Measurements from ENCODE around the gene GIPC1. TPM values are rescaled to one million over a fixed set of nuclear protein-coding genes. Genes with fewer than 3 reads are reported as not detected.
A peak's percentile ranks its signal among the peaks of the same experiment; 100 is the strongest.

The GIPC1 gene
- total RNA-seq, 2 experiments from 2014 or later = 31.7 to 32.4 TPM

GRCh38 chr19:14478113-14478545, 17.8 kb downstream of the GIPC1 start:
- no peak overlapping the region for H3K27ac Mint-ChIP-seq
- DNase-seq = no peak
- no peak overlapping the region for H3K4me3 Mint-ChIP-seq
- no peak for ATAC-seq (ENCODE audit: low read depth)
- H3K4me1 Mint-ChIP-seq = peaks cover 18% of the 10 kb centered on the region
- POLR2A ChIA-PET = interaction anchor here (0.5 to 0.9 kb wide), 3 partner anchors 22 to 1360 kb away, joined by 3 read pairs; partner anchors contain the start of gene DNAJB1
- no peaks in the 10 kb centered on the region for H3K9me3 Mint-ChIP-seq
- H3K36me3 Mint-ChIP-seq = no peaks in the 10 kb centered on the region
- peaks cover 8% of the 10 kb centered on the region for H3K27me3 Mint-ChIP-seq

GRCh38 chr19:14477418-14478112, 18.4 kb downstream of the GIPC1 start:
- H3K36me3 Mint-ChIP-seq = peaks cover 4% of the 10 kb centered on the region
- peaks cover 23% of the 10 kb centered on the region for H3K4me1 Mint-ChIP-seq
- H3K27me3 Mint-ChIP-seq = peaks cover 14% of the 10 kb centered on the region
- H3K9me3 Mint-ChIP-seq = no peaks in the 10 kb centered on the region
- POLR2A ChIA-PET = interaction anchor here (0.6 kb wide), 1 partner anchor 116 kb away, joined by 3 read pairs; no protein-coding TSS in a partner anchor
- DNase-seq (no peak), ATAC-seq (ENCODE audit: low read depth) (no peak)
- no peak overlapping the region for H3K4me3 Mint-ChIP-seq
- H3K27ac Mint-ChIP-seq = no peak overlapping the region

GRCh38 chr19:14476673-14477401, 19.1 kb downstream of the GIPC1 start:
- Mint-ChIP-seq H3K27me3 (peaks cover 15% of the 10 kb centered on the region), H3K27ac (peak overlapping the region; percentile 31), H3K4me3 (no peak overlapping the region), H3K36me3 (peaks cover 4% of the 10 kb centered on the region), H3K4me1 (peaks cover 26% of the 10 kb centered on the region), H3K9me3 (no peaks in the 10 kb centered on the region)
- ATAC-seq (ENCODE audit: low read depth) (no peak), DNase-seq (no peak)
- POLR2A ChIA-PET = no interaction called here

- H3K4me1 Mint-ChIP-seq = peaks cover 27% of the 10 kb centered on the region
- peaks cover 4% of the 10 kb centered on the region for H3K36me3 Mint-ChIP-seq
- no peak overlapping the region for H3K27ac Mint-ChIP-seq
- no peak overlapping the region for H3K4me3 Mint-ChIP-seq
- no peak for ATAC-seq (ENCODE audit: low read depth)
- DNase-seq = no peak
- no peaks in the 10 kb centered on the region for H3K9me3 Mint-ChIP-seq
- POLR2A ChIA-PET = no interaction called here
- H3K27me3 Mint-ChIP-seq = peaks cover 15% of the 10 kb centered on the region
These were observed 19.6 kb downstream of the GIPC1 start for GRCh38 chr19:14476327-14476672.

- peak within 1 kb of the TSS; percentile 64 for H3K4me3 Mint-ChIP-seq
- POLR2A ChIA-PET = interaction anchor here (0.7 to 1.0 kb wide), 4 partner anchors 8 to 339 kb away, joined by 3 to 6 read pairs (median 3); no protein-coding TSS in a partner anchor
- peak within 1 kb of the TSS; percentile 35 for H3K27ac Mint-ChIP-seq
- H3K4me1 Mint-ChIP-seq = peaks cover 27% of the 10 kb centered on the region
- ATAC-seq (ENCODE audit: low read depth) (peak; percentile 47), DNase-seq (peak; percentile 59)
- no peaks in the 10 kb centered on the region for H3K9me3 Mint-ChIP-seq
- peaks cover 15% of the 10 kb centered on the region for H3K27me3 Mint-ChIP-seq
- peaks cover 4% of the 10 kb centered on the region for H3K36me3 Mint-ChIP-seq
These were observed 20.5 kb downstream of the GIPC1 start, which contains the start of gene PTGER1 for GRCh38 chr19:14475251-14476073. TSS of gene PTGER1 (minus strand) at chr19:14475354. CDS start at chr19:14474320, 1,034 bp downstream.

- DNase-seq = no peak
- POLR2A ChIA-PET = interaction anchor here (0.7 to 1.0 kb wide), 2 partner anchors 9 to 338 kb away, joined by 3 read pairs; no protein-coding TSS in a partner anchor
- Mint-ChIP-seq H3K36me3 (peaks cover 4% of the 10 kb centered on the region), H3K9me3 (no peaks in the 10 kb centered on the region), H3K27me3 (peaks cover 15% of the 10 kb centered on the region), H3K4me3 (peak overlapping the region; percentile 64), H3K4me1 (peaks cover 27% of the 10 kb centered on the region), H3K27ac (no peak overlapping the region)
- no peak for ATAC-seq (ENCODE audit: low read depth)
These were observed 21.1 kb downstream of the GIPC1 start for GRCh38 chr19:14474827-14475226.

GRCh38 chr19:14473978-14474578, 21.8 kb downstream of the GIPC1 start:
- Mint-ChIP-seq H3K9me3 (no peaks in the 10 kb centered on the region), H3K36me3 (peaks cover 4% of the 10 kb centered on the region), H3K4me3 (peak overlapping the region; percentile 64), H3K4me1 (peaks cover 27% of the 10 kb centered on the region), H3K27me3 (peaks cover 15% of the 10 kb centered on the region), H3K27ac (no peak overlapping the region)
- no peak for ATAC-seq (ENCODE audit: low read depth)
- POLR2A ChIA-PET = no interaction called here
- DNase-seq = no peak

- peak; percentile 59 for DNase-seq
- Mint-ChIP-seq H3K4me3 (peak overlapping the region; percentile 51), H3K9me3 (no peaks in the 10 kb centered on the region), H3K27ac (no peak overlapping the region), H3K4me1 (peaks cover 27% of the 10 kb centered on the region), H3K36me3 (peaks cover 5% of the 10 kb centered on the region), H3K27me3 (peaks cover 15% of the 10 kb centered on the region)
- POLR2A ChIA-PET = interaction anchor here (1.4 kb wide), 3 partner anchors 12 to 110 kb away, joined by 3 read pairs; no protein-coding TSS in a partner anchor
- no peak for ATAC-seq (ENCODE audit: low read depth)
These were observed 22.6 kb downstream of the GIPC1 start for GRCh38 chr19:14473073-14473977.

GRCh38 chr19:14472202-14472938, 23.6 kb downstream of the GIPC1 start:
- Mint-ChIP-seq H3K4me3 (peak overlapping the region; percentile 51), H3K4me1 (peaks cover 27% of the 10 kb centered on the region), H3K27ac (no peak overlapping the region), H3K36me3 (peaks cover 5% of the 10 kb centered on the region), H3K9me3 (no peaks in the 10 kb centered on the region), H3K27me3 (peaks cover 15% of the 10 kb centered on the region)
- POLR2A ChIA-PET = interaction anchor here (1.4 kb wide), 3 partner anchors 13 to 109 kb away, joined by 3 read pairs; no protein-coding TSS in a partner anchor
- ATAC-seq (ENCODE audit: low read depth) (peak; percentile 67), DNase-seq (peak; percentile 92)

GRCh38 chr19:14471436-14472187, 24.3 kb downstream of the GIPC1 start:
- H3K4me3 Mint-ChIP-seq = no peak overlapping the region
- no peaks in the 10 kb centered on the region for H3K9me3 Mint-ChIP-seq
- POLR2A ChIA-PET = interaction anchor here (1.4 kb wide), 2 partner anchors 43 to 109 kb away, joined by 3 read pairs; no protein-coding TSS in a partner anchor
- H3K27ac Mint-ChIP-seq = no peak overlapping the region
- H3K27me3 Mint-ChIP-seq = peaks cover 15% of the 10 kb centered on the region
- peaks cover 5% of the 10 kb centered on the region for H3K36me3 Mint-ChIP-seq
- H3K4me1 Mint-ChIP-seq = peaks cover 26% of the 10 kb centered on the region
- ATAC-seq (ENCODE audit: low read depth) (no peak), DNase-seq (no peak)

Data from activated naive CD8-positive, alpha-beta T cell treated with anti-CD3 and anti-CD28 coated beads, Interleukin-2, amount 10 ng/mL, durations not matched to agents 7 days and 5 days (primary cell).